ENCODE results near the gene DISP1.

Gene DISP1

GRCh38 chr1:222818171-222818570 lies 3.3 kb downstream of the DISP1 start:
- TF ChIP-seq CTCF (IDR thresholded peaks at IDR 0.05) = no peak
- H3K36me3 Mint-ChIP-seq (ENCODE audit: low read depth) = peaks cover 9% of the 10 kb centered on the region
- peaks cover 45% of the 10 kb centered on the region for H3K4me1 Mint-ChIP-seq
- no peak overlapping the region for H3K4me3 Mint-ChIP-seq
- no peak for DNase-seq
- H3K27me3 Mint-ChIP-seq (ENCODE audit: low read depth, poor library complexity) = peaks cover 6% of the 10 kb centered on the region
- H3K27ac Mint-ChIP-seq = no peak overlapping the region
- H3K9me3 Mint-ChIP-seq = peaks cover 3% of the 10 kb centered on the region

- H3K4me3 Mint-ChIP-seq = no peak overlapping the region
- peaks cover 3% of the 10 kb centered on the region for H3K9me3 Mint-ChIP-seq
- peaks cover 50% of the 10 kb centered on the region for H3K4me1 Mint-ChIP-seq
- no peak for TF ChIP-seq CTCF (IDR thresholded peaks at IDR 0.05)
- H3K36me3 Mint-ChIP-seq (ENCODE audit: low read depth) = peaks cover 9% of the 10 kb centered on the region
- H3K27me3 Mint-ChIP-seq (ENCODE audit: low read depth, poor library complexity) = peaks cover 3% of the 10 kb centered on the region
- H3K27ac Mint-ChIP-seq = no peak overlapping the region
- DNase-seq = no peak
Observed at GRCh38 chr1:222820171-222820712, 5.4 kb downstream of the DISP1 start.

- Mint-ChIP-seq H3K9me3 (peaks cover 3% of the 10 kb centered on the region), H3K4me3 (no peak overlapping the region), H3K36me3 (ENCODE audit: low read depth) (peaks cover 9% of the 10 kb centered on the region), H3K27ac (no peak overlapping the region), H3K4me1 (peaks cover 44% of the 10 kb centered on the region), H3K27me3 (ENCODE audit: low read depth, poor library complexity) (peaks cover 3% of the 10 kb centered on the region)
- TF ChIP-seq CTCF (IDR thresholded peaks at IDR 0.05) = no peak
- no peak for DNase-seq
Observed at GRCh38 chr1:222821239-222821638, 6.4 kb downstream of the DISP1 start.

- peaks cover 4% of the 10 kb centered on the region for H3K36me3 Mint-ChIP-seq (ENCODE audit: low read depth)
- no peak for DNase-seq
- H3K4me3 Mint-ChIP-seq = no peak overlapping the region
- H3K27ac Mint-ChIP-seq = no peak overlapping the region
- no peak for TF ChIP-seq CTCF (IDR thresholded peaks at IDR 0.05)
- H3K9me3 Mint-ChIP-seq = peaks cover 3% of the 10 kb centered on the region
- H3K4me1 Mint-ChIP-seq = peaks cover 35% of the 10 kb centered on the region
- peaks cover 3% of the 10 kb centered on the region for H3K27me3 Mint-ChIP-seq (ENCODE audit: low read depth, poor library complexity)
Observed at GRCh38 chr1:222823695-222824094, 8.9 kb downstream of the DISP1 start.

- Mint-ChIP-seq H3K4me1 (peaks cover 39% of the 10 kb centered on the region), H3K36me3 (ENCODE audit: low read depth) (peaks cover 4% of the 10 kb centered on the region), H3K27me3 (ENCODE audit: low read depth, poor library complexity) (peaks cover 3% of the 10 kb centered on the region), H3K27ac (no peak overlapping the region), H3K9me3 (no peaks in the 10 kb centered on the region), H3K4me3 (no peak overlapping the region)
- no peak for DNase-seq
- no peak for TF ChIP-seq CTCF (IDR thresholded peaks at IDR 0.05)
Observed at GRCh38 chr1:222824641-222825040, 9.8 kb downstream of the DISP1 start.

GRCh38 chr1:222828939-222829338 lies 14.1 kb downstream of the DISP1 start:
- no peak for DNase-seq
- no peaks in the 10 kb centered on the region for H3K9me3 Mint-ChIP-seq
- no peaks in the 10 kb centered on the region for H3K27me3 Mint-ChIP-seq (ENCODE audit: low read depth, poor library complexity)
- no peak for TF ChIP-seq CTCF (IDR thresholded peaks at IDR 0.05)
- H3K4me3 Mint-ChIP-seq = no peak overlapping the region
- H3K36me3 Mint-ChIP-seq (ENCODE audit: low read depth) = peaks cover 6% of the 10 kb centered on the region
- H3K27ac Mint-ChIP-seq = no peak overlapping the region
- H3K4me1 Mint-ChIP-seq = peaks cover 34% of the 10 kb centered on the region

Data from nephron progenitor cell (in vitro differentiated cells).